IMR-90 (cell line): ENCODE results near the gene UBASH3A. TPM values are rescaled to one million over a fixed set of nuclear protein-coding genes. Genes with fewer than 3 reads are reported as not detected.

ENCODE experiments used
- ATAC-seq: fragments of 200-7000 bp; cut with Tn5 transposase; 2 replicates; pipeline ENCODE4 v1.9.1; 2020; ENCODE audit warnings: low read depth, mild to moderate bottlenecking, moderate library complexity
- BruUV-seq: library from RNA; stranded (reverse); fragments of 400-500 nt; replicated peaks from 2 replicates; lab custom pipeline; 2021; lab: Mats Ljungman, UMichigan
- CTCF ChIA-PET: fragments of 300-600 bp; formaldehyde crosslinking; extraction: SDS; loops from one replicate; lab custom pipeline; 2021; ENCODE audit warnings: antibody characterized with exemption; lab: Yijun Ruan, JAX
- POLR2A ChIA-PET: fragments of 300-600 bp; sonication (Branson Sonifier 250); formaldehyde crosslinking; loops from one replicate; lab custom pipeline; 2022; ENCODE audit warnings: antibody characterized with exemption; ENCODE audit not compliant: unreplicated experiment; lab: Charles Lee
- DNase-seq: peaks from one replicate; pipeline ENCODE4 v3.0.0; 2013
- H2AFZ ChIP-seq: replicated peaks from 2 replicates; pipeline ENCODE3; 2013; ENCODE audit warnings: low read length, mild to moderate bottlenecking; ENCODE audit not compliant: poor library complexity
- H2AK5ac ChIP-seq: 2 replicates; pipeline ENCODE4 v1.6.1; 2013; ENCODE audit warnings: low read depth, low read length, inconsistent platforms
- H2AK9ac ChIP-seq: replicated peaks from 2 replicates; pipeline ENCODE3; 2013; ENCODE audit warnings: mild to moderate bottlenecking, low read depth, low read length, moderate library complexity; ENCODE audit not compliant: poor library complexity
- H2BK120ac ChIP-seq: 2 replicates; pipeline ENCODE4 v1.6.1; 2013; ENCODE audit warnings: low read depth, low read length, inconsistent platforms
- H2BK15ac ChIP-seq: 3 replicates; pipeline ENCODE4 v1.6.1; 2013; ENCODE audit warnings: low read depth, low read length, inconsistent platforms
- H2BK20ac ChIP-seq: 2 replicates; pipeline ENCODE4 v1.6.1; 2013; ENCODE audit warnings: low read depth, mild to moderate bottlenecking, inconsistent platforms, low read length, moderate library complexity
- H2BK5ac ChIP-seq: 2 replicates; pipeline ENCODE4 v1.6.1; 2013; ENCODE audit warnings: mild to moderate bottlenecking, low read depth, low read length, inconsistent platforms; ENCODE audit not compliant: poor library complexity, severe bottlenecking
- H3K14ac ChIP-seq: replicated peaks from 2 replicates; pipeline ENCODE4 v1.6.1; 2013; ENCODE audit warnings: low read depth, low read length, inconsistent platforms
- H3K18ac ChIP-seq: 2 replicates; pipeline ENCODE4 v1.6.1; 2013; ENCODE audit warnings: low read depth, low read length, control low read depth
- H3K23ac ChIP-seq: 2 replicates; pipeline ENCODE4 v1.6.1; 2013; ENCODE audit warnings: low read depth, low read length, inconsistent platforms
- H3K27ac ChIP-seq: 2 replicates; pipeline ENCODE4 v1.5.1; 2013; ENCODE audit warnings: mild to moderate bottlenecking, control low read depth, low read length; ENCODE audit not compliant: insufficient read depth
- H3K27me3 ChIP-seq: 2 replicates; pipeline ENCODE4 v1.6.1; 2013; ENCODE audit warnings: low read length; ENCODE audit not compliant: control insufficient read depth, insufficient read depth
- H3K36me3 ChIP-seq: 2 replicates; pipeline ENCODE4 v1.6.1; 2013; ENCODE audit warnings: low read length, mixed read lengths; ENCODE audit not compliant: control insufficient read depth, insufficient read depth
- H3K4ac ChIP-seq: 2 replicates; pipeline ENCODE4 v1.6.1; 2013; ENCODE audit warnings: low read depth, low read length, inconsistent platforms
- H3K4me1 ChIP-seq: 2 replicates; pipeline ENCODE4 v1.6.1; 2013; ENCODE audit warnings: low read length, mixed read lengths; ENCODE audit not compliant: control insufficient read depth, insufficient read depth
- H3K4me2 ChIP-seq: 2 replicates; pipeline ENCODE4 v1.6.1; 2013; ENCODE audit warnings: low read depth, mild to moderate bottlenecking, control low read depth, low read length, moderate library complexity
- H3K4me3 ChIP-seq: 2 replicates; pipeline ENCODE4 v1.5.1; 2013; ENCODE audit warnings: low read depth, mild to moderate bottlenecking, control low read depth, low read length, moderate library complexity; ENCODE audit not compliant: insufficient read depth
- H3K56ac ChIP-seq: 2 replicates; pipeline ENCODE4 v1.6.1; 2013; ENCODE audit warnings: low read length, inconsistent platforms; ENCODE audit not compliant: insufficient read depth; ENCODE audit errors: extremely low read depth
- H3K79me1 ChIP-seq, 2 experiments: 2 replicates each; pipeline ENCODE4 v1.6.1; 2013; ENCODE audit warnings: low read length in 2 of 2, inconsistent platforms in 1 of 2, low read depth in 1 of 2
- H3K9ac ChIP-seq: 2 replicates; pipeline ENCODE4 v1.6.1; 2013; ENCODE audit warnings: low read depth, low read length, control low read depth
- H3K9me1 ChIP-seq: 2 replicates; pipeline ENCODE4 v1.6.1; 2013; ENCODE audit warnings: low read length, inconsistent platforms; ENCODE audit not compliant: insufficient read depth
- H3K9me3 ChIP-seq: 2 replicates; pipeline ENCODE4 v1.6.1; 2013; ENCODE audit warnings: low read length; ENCODE audit not compliant: control insufficient read depth, insufficient read depth
- H4K20me1 ChIP-seq: 2 replicates; pipeline ENCODE4 v1.6.1; 2013; ENCODE audit warnings: low read length, inconsistent platforms; ENCODE audit not compliant: insufficient read depth
- H4K5ac ChIP-seq: 2 replicates; pipeline ENCODE4 v1.6.1; 2013; ENCODE audit warnings: mild to moderate bottlenecking, low read depth, low read length, control low read depth
- H4K8ac ChIP-seq, 2 experiments: 2 replicates each; pipeline ENCODE4 v1.6.1; 2013; ENCODE audit warnings: low read depth in 2 of 2, low read length in 2 of 2, control low read depth in 1 of 2, inconsistent platforms in 1 of 2
- H4K91ac ChIP-seq: 2 replicates; pipeline ENCODE4 v1.6.1; 2013; ENCODE audit warnings: low read depth, low read length, inconsistent platforms; ENCODE audit not compliant: insufficient read depth
- BHLHE40 ChIP-seq: fragments of 150-350 bp; IDR thresholded peaks from 2 replicates; pipeline ENCODE4 v1.6.1; 2016; ENCODE audit warnings: mild to moderate bottlenecking, low read depth, low read length
- CEBPB ChIP-seq: IDR thresholded peaks from 2 replicates; pipeline ENCODE4 v1.6.1; 2012; ENCODE audit warnings: low read depth, low read length, improper control_type of control experiment
- MAFK ChIP-seq: IDR thresholded peaks from 2 replicates; pipeline ENCODE4 v1.6.1; 2012; ENCODE audit warnings: low read depth, low read length, improper control_type of control experiment
- MAZ ChIP-seq: IDR thresholded peaks from 2 replicates; pipeline ENCODE4 v1.6.1; 2012; ENCODE audit warnings: low read depth, mild to moderate bottlenecking, low read length, improper control_type of control experiment, moderate library complexity, borderline replicate concordance
- MXI1 ChIP-seq: IDR thresholded peaks from 2 replicates; pipeline ENCODE4 v1.6.1; 2012; ENCODE audit warnings: low read depth, mild to moderate bottlenecking, low read length, moderate library complexity, borderline replicate concordance
- NFE2L2 ChIP-seq: fragments of 150-350 bp; IDR thresholded peaks from 2 replicates; pipeline ENCODE4 v1.6.1; 2016; ENCODE audit warnings: low read depth, mild to moderate bottlenecking, low read length
- POLR2A ChIP-seq: IDR thresholded peaks from 2 replicates; pipeline ENCODE4 v1.6.1; 2012; ENCODE audit warnings: mild to moderate bottlenecking, low read depth, low read length
- RAD21 ChIP-seq: IDR thresholded peaks from 2 replicates; pipeline ENCODE4 v1.6.1; 2012; ENCODE audit warnings: low read length, improper control_type of control experiment
- RCOR1 ChIP-seq: IDR thresholded peaks from 2 replicates; pipeline ENCODE4 v1.6.1; 2012; ENCODE audit warnings: mild to moderate bottlenecking, low read length, improper control_type of control experiment; ENCODE audit not compliant: insufficient replicate concordance
- RFX5 ChIP-seq: IDR thresholded peaks from 2 replicates; pipeline ENCODE4 v1.8.0; 2012; ENCODE audit warnings: low read depth, mild to moderate bottlenecking, low read length, moderate library complexity
- USF2 ChIP-seq: fragments of 150-350 bp; IDR thresholded peaks from 2 replicates; pipeline ENCODE4 v1.6.1; 2017; ENCODE audit warnings: mild to moderate bottlenecking, antibody characterized with exemption, low read length, low read depth
- WGBS, 2 experiments: methylation state at CpG; one replicate each; pipeline versions ENCODE4 v1.1.5 to v1.1.7; 2013; ENCODE audit warnings: missing lambda C conversion rate in 2 of 2; ENCODE audit not compliant: insufficient read length in 1 of 2; ENCODE audit errors: extremely low coverage in 2 of 2; 5-methylcytosine and 5-hydroxymethylcytosine counted together
- dilution Hi-C: fragments of 300-500 bp; cut with HindIII; formaldehyde crosslinking; loops from one replicate; pipeline ENCODE4 v1.14.3; 2018; ENCODE audit warnings: low sequenced_read_pairs; ENCODE audit not compliant: unreplicated experiment
- in situ Hi-C: fragments of 300-500 bp; cut with MboI; formaldehyde crosslinking; loops from 3 replicates; pipeline ENCODE4 v1.14.3; 2019; ENCODE audit warnings: low sequenced_read_pairs, inconsistent platforms, mixed read lengths
- intact Hi-C: fragments of 100-400 bp; cut with micrococcal nuclease; formaldehyde crosslinking; loops from 2 replicates; pipeline ENCODE4 v1.10.0; 2022
- polyA plus RNA-seq, 3 experiments: library from polyadenylated mRNA; depleted of rRNA; stranded (reverse); fragments of >200 nt; gene quantifications; 2 replicates each; pipeline ENCODE4 v1.2.3, GENCODE V29; 2012; ENCODE audit warnings: low replicate concordance in 1 of 3
- total RNA-seq: library from RNA; depleted of rRNA; stranded (reverse); fragments of >200 nt; gene quantifications from 2 replicates; pipeline ENCODE4 v1.2.3, GENCODE V29; 2012

UBASH3A gene
- total and polyA plus RNA-seq, 2 of the 4 experiments (the other 2 are of a cell fraction), result not detected

- ATAC-seq, result no peak
- H3K4ac ChIP-seq, result no peak overlapping the region
- TF ChIP-seq NFE2L2 (no peak), MAZ (no peak), BHLHE40 (no peak), MXI1 (no peak), RFX5 (no peak), USF2 (no peak), POLR2A (no peak), CEBPB (no peak), RAD21 (no peak), MAFK (no peak), RCOR1 (no peak)
- no peaks in the 10 kb centered on the region for H3K36me3 ChIP-seq
- H4K8ac ChIP-seq, result no peak overlapping the region
- H2AK9ac ChIP-seq, result no peak overlapping the region
- H4K20me1 ChIP-seq, result no peaks in the 10 kb centered on the region
- H3K23ac ChIP-seq, result no peak overlapping the region
- H3K27ac ChIP-seq, result no peak overlapping the region
- H2BK5ac ChIP-seq, result no peak overlapping the region
- H2AFZ ChIP-seq, result no peak overlapping the region
- H3K18ac ChIP-seq, result no peak overlapping the region
- no peaks in the 10 kb centered on the region for H3K9me3 ChIP-seq
- no peak overlapping the region for H2BK20ac ChIP-seq
- H3K14ac ChIP-seq, result no peak overlapping the region
- no peak overlapping the region for H4K5ac ChIP-seq
- H3K79me1 ChIP-seq, result no peaks in the 10 kb centered on the region
- WGBS, 2 experiments, result no CpG with 5 or more reads among the region's 3 CpGs
- no peak for DNase-seq
- H3K9me1 ChIP-seq, result no peaks in the 10 kb centered on the region
- no peak overlapping the region for H2AK5ac ChIP-seq
- H2BK120ac ChIP-seq, result no peak overlapping the region
- in situ Hi-C loops, result no loop called here
- ChIA-PET POLR2A (no interaction called here), CTCF (no interaction called here)
- H2BK15ac ChIP-seq, result no peak overlapping the region
- H3K9ac ChIP-seq, result no peak overlapping the region
- H3K27me3 ChIP-seq, result peaks cover 11% of the 10 kb centered on the region; the same call in 1 of the 2 replicates
- H4K91ac ChIP-seq, result no peak overlapping the region
- H3K4me3 ChIP-seq, result no peak overlapping the region
- dilution Hi-C loops, result no loop called here
- H3K4me1 ChIP-seq, result no peaks in the 10 kb centered on the region
- H3K4me2 ChIP-seq, result no peak overlapping the region
- no peak overlapping the region for H3K56ac ChIP-seq
- no TSS peak for BruUV-seq
- intact Hi-C loops, result no loop called here
These were observed 45.0 kb downstream of the UBASH3A start for GRCh38 chr21:42448686-42449085.
